ENCODE measurements around the gene CDC45.

GRCh38 chr22:19495562-19496323 lies 16.0 kb downstream of the CDC45 start:
- TF ChIP-seq CTCF (IDR thresholded peaks at IDR 0.05 in 8 of 11, conservative IDR thresholded peaks at IDR 0.05 in 3 of 11) (peak in 9 of 11 experiments; percentile 10 to 52 (median 34)), POLR2A (IDR thresholded peaks at IDR 0.05) (no peak)
